PC-9 (cell line): ENCODE measurements around the gene TMEM135.

ENCODE experiments used
- CTCF ChIP-seq: fragments of 200-600 bp; sonication (generic); conservative IDR thresholded peaks from 2 replicates; pipeline ENCODE4 v1.6.1; 2017; ENCODE audit warnings: mixed run types, antibody characterized with exemption, mild to moderate bottlenecking, moderate library complexity
- EZH2 ChIP-seq: fragments of 200-600 bp; sonication (generic); IDR thresholded peaks from 2 replicates; pipeline ENCODE4 v1.8.0; 2017; ENCODE audit warnings: antibody characterized with exemption, low read depth

DNA sequence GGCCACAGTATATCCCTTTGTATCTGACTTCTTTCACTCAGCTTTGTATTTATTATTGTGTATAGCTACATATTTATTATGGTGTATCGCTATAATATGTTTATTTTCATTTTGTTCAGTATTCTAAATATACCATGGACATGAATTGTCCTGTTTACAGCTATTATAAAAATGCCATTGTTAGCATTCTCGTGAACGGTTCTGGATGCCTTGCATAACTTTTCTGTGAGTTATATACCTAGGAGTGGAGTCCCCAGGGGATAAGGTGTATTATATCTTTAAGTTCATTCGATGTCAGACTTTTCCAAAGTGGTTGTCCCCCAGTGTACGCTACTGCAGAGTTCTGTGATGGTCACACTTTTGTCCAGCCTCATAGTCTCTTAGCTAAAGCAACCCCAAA, 301.7 kb downstream of the TMEM135 start:
- no peak for TF ChIP-seq CTCF
- TF ChIP-seq EZH2, result no peak
